ENCODE measurements around the gene FUOM. TPM values are rescaled to one million over a fixed set of nuclear protein-coding genes. Genes with fewer than 3 reads are reported as not detected.

FUOM gene
- total and polyA plus RNA-seq, 2 experiments from 2014 or later, result 30.8 to 33.9 TPM

GRCh38 chr10:133356549-133357284 lies 1.1 kb downstream of the FUOM start:
- Histone ChIP-seq H3K79me2 (replicated peaks; ENCODE audit: insufficient read depth) (0 out of 2 replicates have a peak, but pooled peaks cover 4% of the 10 kb centered on the region), H3K27me3 (ENCODE audit: insufficient read depth) (peaks cover 6% of the 10 kb centered on the region; the same call in 1 of the 2 replicates), H3K4me2 (peak overlapping the region; percentile 92), H4K20me1 (replicated peaks; ENCODE audit: insufficient read depth) (no peaks in the 10 kb centered on the region; the same call in 1 of the 2 replicates), H3K4me1 (ENCODE audit: insufficient read depth) (no peaks in the 10 kb centered on the region), H2AFZ (no peak overlapping the region), H3F3A (replicated peaks; ENCODE audit: low read depth) (0 out of 2 replicates have a peak, but pooled peaks cover 3% of the 10 kb centered on the region), H3K27ac (ENCODE audit: low read depth) (no peak overlapping the region), H3K4me3 (peak overlapping the region; percentile 86), H3K9me2 (ENCODE audit: insufficient read depth) (no peaks in the 10 kb centered on the region), H3K36me3 (ENCODE audit: insufficient read depth) (no peaks in the 10 kb centered on the region)
- no peaks in the 10 kb centered on the region; the same call in 2 of the 3 replicates for H3K4me1 Mint-ChIP-seq
- peak overlapping the region; percentile 80 for H3K4me3 Mint-ChIP-seq
- H3K9me3 Mint-ChIP-seq, result no peaks in the 10 kb centered on the region
- H3K36me3 Mint-ChIP-seq (ENCODE audit: low read depth), result peaks cover 5% of the 10 kb centered on the region
- ATAC-seq (peak; percentile 15), DNase-seq (ENCODE audit: low spot score) (peak; percentile 51)
- TF ChIP-seq NANOG (IDR thresholded peaks at IDR 0.05; ENCODE audit: borderline replicate concordance) (no peak), ETS1 (IDR thresholded peaks at IDR 0.05) (no peak), ZNF331 (CRISPR knock-in tag; IDR thresholded peaks at IDR 0.05; ENCODE audit: low read depth) (no peak), REST (IDR thresholded peaks at IDR 0.05; ENCODE audit: unreplicated experiment) (no peak), CREB1 (CRISPR knock-in tag; IDR thresholded peaks at IDR 0.05; ENCODE audit: low read depth) (no peak), EZH2 (IDR thresholded peaks at IDR 0.05; ENCODE audit: low read depth, unreplicated experiment) (no peak), EZH2phosphoT487 (IDR thresholded peaks at IDR 0.05; ENCODE audit: unreplicated experiment) (no peak), CTCF (conservative IDR thresholded peaks at IDR 0.05; ENCODE audit: low read depth in 2 of 2) (no peak), ZNF462 (CRISPR knock-in tag; IDR thresholded peaks at IDR 0.05) (no peak), JUNB (IDR thresholded peaks at IDR 0.05; ENCODE audit: unreplicated experiment) (no peak), STAT1 (IDR thresholded peaks at IDR 0.05; ENCODE audit: unreplicated experiment) (no peak), ZNF114 (CRISPR knock-in tag; IDR thresholded peaks at IDR 0.05) (no peak), POLR2AphosphoS5 (IDR thresholded peaks at IDR 0.05; ENCODE audit: low read depth) (no peak)
- H3K27me3 Mint-ChIP-seq (ENCODE audit: insufficient read depth, low read depth, poor library complexity), result peaks cover 13% of the 10 kb centered on the region
- no peak overlapping the region for H3K27ac Mint-ChIP-seq

All from GM23338 (cell line).